H9 (cell line): ENCODE results near the gene C16orf92. TPM values are rescaled to one million over a fixed set of nuclear protein-coding genes. Genes with fewer than 3 reads are reported as not detected.

Source experiments
- DNase-seq: peaks from one replicate; pipeline ENCODE4 v3.0.0-alpha.2; 2017
- H2AFZ ChIP-seq: one replicate; pipeline ENCODE4 v1.6.1; 2013; ENCODE audit warnings: mild to moderate bottlenecking, low read length, control low read depth, moderate library complexity
- H2AK5ac ChIP-seq: 2 replicates; pipeline ENCODE4 v1.6.1; 2013; ENCODE audit warnings: low read length, control low read depth, mixed read lengths; ENCODE audit not compliant: insufficient read length
- H2BK120ac ChIP-seq: one replicate; pipeline ENCODE4 v1.6.1; 2013; ENCODE audit warnings: low read depth, mild to moderate bottlenecking, low read length, control low read depth, inconsistent platforms; ENCODE audit not compliant: poor library complexity, severe bottlenecking
- H2BK12ac ChIP-seq: 2 replicates; pipeline ENCODE4 v1.6.1; 2013; ENCODE audit warnings: low read length, control low read depth, mixed read lengths, low read depth; ENCODE audit not compliant: insufficient read length
- H2BK15ac ChIP-seq: 2 replicates; pipeline ENCODE4 v1.6.1; 2013; ENCODE audit warnings: low read depth, low read length, control low read depth
- H2BK20ac ChIP-seq: one replicate; pipeline ENCODE4 v1.6.1; 2013; ENCODE audit warnings: low read depth, mild to moderate bottlenecking, low read length, control low read depth, inconsistent platforms; ENCODE audit not compliant: poor library complexity, severe bottlenecking
- H2BK5ac ChIP-seq: 2 replicates; pipeline ENCODE4 v1.6.1; 2013; ENCODE audit warnings: low read length, control low read depth, mixed read lengths; ENCODE audit not compliant: insufficient read length
- H3K14ac ChIP-seq: 2 replicates; pipeline ENCODE4 v1.6.1; 2013; ENCODE audit warnings: low read length, control low read depth; ENCODE audit not compliant: insufficient read depth
- H3K18ac ChIP-seq: 2 replicates; pipeline ENCODE4 v1.6.1; 2013; ENCODE audit warnings: low read depth, mild to moderate bottlenecking, mixed read lengths, low read length, control low read depth; ENCODE audit not compliant: insufficient read length
- H3K23ac ChIP-seq: 2 replicates; pipeline ENCODE4 v1.6.1; 2013; ENCODE audit warnings: low read length, control low read depth, mixed read lengths, low read depth; ENCODE audit not compliant: insufficient read length
- H3K23me2 ChIP-seq: 2 replicates; pipeline ENCODE4 v1.6.1; 2013; ENCODE audit warnings: low read depth, mild to moderate bottlenecking, mixed read lengths, low read length, control low read depth; ENCODE audit not compliant: insufficient read length, poor library complexity, severe bottlenecking
- H3K27ac ChIP-seq: 2 replicates; pipeline ENCODE4 v1.5.1; 2013; ENCODE audit warnings: low read length, control low read depth, mixed read lengths, low read depth; ENCODE audit not compliant: insufficient read length
- H3K27me3 ChIP-seq: 2 replicates; pipeline ENCODE4 v1.6.1; 2013; ENCODE audit warnings: low read length, control low read depth, inconsistent platforms; ENCODE audit not compliant: insufficient read depth
- H3K4ac ChIP-seq: 2 replicates; pipeline ENCODE4 v1.6.1; 2013; ENCODE audit warnings: low read depth, mild to moderate bottlenecking, control low read depth, inconsistent platforms, low read length, moderate library complexity
- H3K4me1 ChIP-seq: 2 replicates; pipeline ENCODE4 v1.6.1; 2013; ENCODE audit warnings: low read length, control low read depth, inconsistent platforms; ENCODE audit not compliant: insufficient read depth
- H3K4me2 ChIP-seq: 2 replicates; pipeline ENCODE4 v1.6.1; 2013; ENCODE audit warnings: low read length, control low read depth, mixed read lengths; ENCODE audit not compliant: insufficient read length, insufficient read depth
- H3K56ac ChIP-seq: 2 replicates; pipeline ENCODE4 v1.6.1; 2013; ENCODE audit warnings: low read depth, mild to moderate bottlenecking, mixed read lengths, low read length, control low read depth; ENCODE audit not compliant: insufficient read length
- H3K79me1 ChIP-seq: 2 replicates; pipeline ENCODE4 v1.6.1; 2013; ENCODE audit warnings: low read depth, mild to moderate bottlenecking, moderate library complexity, low read length, control low read depth, inconsistent platforms; ENCODE audit not compliant: insufficient read depth, poor library complexity, severe bottlenecking
- H3K79me2 ChIP-seq: 2 replicates; pipeline ENCODE4 v1.6.1; 2013; ENCODE audit warnings: low read length, control low read depth, inconsistent platforms; ENCODE audit not compliant: insufficient read depth
- H3K9ac ChIP-seq: 2 replicates; pipeline ENCODE4 v1.6.1; 2013; ENCODE audit warnings: low read length, control low read depth, mixed read lengths; ENCODE audit not compliant: insufficient read length; ENCODE audit errors: extremely low read depth
- H3K9me3 ChIP-seq: one replicate; pipeline ENCODE4 v1.6.1; 2013; ENCODE audit warnings: low read depth, low read length, inconsistent platforms; ENCODE audit not compliant: control insufficient read depth
- H3T11ph ChIP-seq: one replicate; pipeline ENCODE4 v1.6.1; 2013; ENCODE audit warnings: mild to moderate bottlenecking, low read length, control low read depth, inconsistent platforms
- H4K20me1 ChIP-seq: one replicate; pipeline ENCODE4 v1.6.1; 2013; ENCODE audit not compliant: control insufficient read depth, insufficient read length, insufficient read depth
- H4K5ac ChIP-seq: 2 replicates; pipeline ENCODE4 v1.6.1; 2013; ENCODE audit warnings: low read depth, mild to moderate bottlenecking, mixed read lengths, low read length, control low read depth; ENCODE audit not compliant: insufficient read length
- H4K8ac ChIP-seq: replicated peaks from 2 replicates; pipeline ENCODE4 v1.6.1; 2013; ENCODE audit warnings: low read length, control low read depth, mixed read lengths, low read depth; ENCODE audit not compliant: insufficient read length
- H4K91ac ChIP-seq: 2 replicates; pipeline ENCODE4 v1.6.1; 2013; ENCODE audit warnings: low read depth, mild to moderate bottlenecking, moderate library complexity, mixed read lengths, low read length, control low read depth; ENCODE audit not compliant: insufficient read length
- H3K27ac Mint-ChIP-seq, 3 experiments: 2 replicates in 2 of 3; 3 replicates in 1 of 3; pipeline ENCODE4 v1.8.0; 2020 to 2021; ENCODE audit warnings: mixed read lengths in 3 of 3, mild to moderate bottlenecking in 1 of 3, moderate library complexity in 1 of 3
- H3K27me3 Mint-ChIP-seq: 2 replicates; pipeline ENCODE4 v1.8.0; 2021; ENCODE audit warnings: low read depth, mild to moderate bottlenecking, moderate library complexity, mixed read lengths
- H3K36me3 Mint-ChIP-seq, 3 experiments: 2 replicates in 2 of 3; 3 replicates in 1 of 3; pipeline ENCODE4 v1.8.0; 2020 to 2021; ENCODE audit warnings: low read depth in 3 of 3, mixed read lengths in 3 of 3; ENCODE audit not compliant: insufficient read depth in 1 of 3
- H3K4me1 Mint-ChIP-seq, 2 experiments: 2 replicates each; pipeline ENCODE4 v1.8.0; 2020; ENCODE audit warnings: mixed read lengths in 2 of 2
- H3K4me3 Mint-ChIP-seq, 2 experiments: 2 replicates in 1 of 2; 3 replicates in 1 of 2; pipeline ENCODE4 v1.8.0; 2020 to 2021; ENCODE audit warnings: mild to moderate bottlenecking in 2 of 2, mixed read lengths in 2 of 2, moderate library complexity in 1 of 2
- H3K9me3 Mint-ChIP-seq, 2 experiments: 2 replicates in 1 of 2; 3 replicates in 1 of 2; pipeline ENCODE4 v1.8.0; 2020; ENCODE audit warnings: mild to moderate bottlenecking in 2 of 2, mixed read lengths in 2 of 2, moderate library complexity in 1 of 2
- WGBS: extraction: QIAGEN DNeasy Blood & Tissue Kit; methylation state at CpG from one replicate; pipeline ENCODE4 v1.1.7; 2013; ENCODE audit warnings: missing lambda C conversion rate, low lambda C conversion rate, mixed read lengths; ENCODE audit not compliant: insufficient read length; ENCODE audit errors: extremely low coverage; 5-methylcytosine and 5-hydroxymethylcytosine counted together
- total RNA-seq: library from RNA; stranded (reverse); gene quantifications from 2 replicates; pipeline ENCODE4 v1.2.1, GENCODE V29; 2021
- TF ChIP-seq, protein P1 (sequence below): fragments of 200-600 bp; sonication (generic); conservative IDR thresholded peaks from 3 replicates; pipeline ENCODE4 v1.8.0; 2021; ENCODE audit warnings: antibody characterized with exemption, mild to moderate bottlenecking

The C16orf92 gene
- total RNA-seq, 1 experiment from 2014 or later, result not detected

DNA sequence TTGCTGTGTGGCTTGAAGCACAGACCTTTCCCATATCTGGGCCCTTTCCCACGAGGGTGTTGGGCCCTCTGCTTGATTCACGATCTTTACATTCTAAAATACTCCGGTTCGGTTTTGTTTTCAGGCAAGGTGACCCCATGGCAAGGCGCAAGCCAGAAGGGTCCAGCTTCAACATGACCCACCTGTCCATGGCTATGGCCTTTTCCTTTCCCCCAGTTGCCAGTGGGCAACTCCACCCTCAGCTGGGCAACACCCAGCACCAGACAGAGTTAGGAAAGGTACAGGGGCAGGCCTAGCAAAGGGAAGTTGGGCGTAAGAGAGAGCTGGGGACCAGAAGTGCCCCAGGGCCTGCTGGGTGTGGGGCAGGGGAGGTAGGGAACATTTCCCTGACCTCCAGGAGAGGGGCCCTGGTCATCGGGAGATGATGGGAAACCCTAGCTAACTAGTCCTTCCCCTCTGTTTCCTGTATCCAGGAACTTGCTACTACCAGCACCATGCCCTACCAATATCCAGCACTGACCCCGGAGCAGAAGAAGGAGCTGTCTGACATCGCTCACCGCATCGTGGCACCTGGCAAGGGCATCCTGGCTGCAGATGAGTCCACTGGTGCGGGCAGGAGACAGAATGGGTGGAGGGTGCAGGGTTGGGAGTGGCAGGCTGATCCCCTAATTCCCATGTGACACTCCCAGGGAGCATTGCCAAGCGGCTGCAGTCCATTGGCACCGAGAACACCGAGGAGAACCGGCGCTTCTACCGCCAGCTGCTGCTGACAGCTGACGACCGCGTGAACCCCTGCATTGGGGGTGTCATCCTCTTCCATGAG lies 44.0 kb downstream of the C16orf92 start:
- H3K27ac Mint-ChIP-seq, result peak overlapping the region; percentile 88 to 99 (median 97)
- no peak overlapping the region for H3K56ac ChIP-seq
- H3K27me3 ChIP-seq, result no peaks in the 10 kb centered on the region
- H4K5ac ChIP-seq, result no peak overlapping the region
- no peaks in the 10 kb centered on the region; the same call in 1 of the 2 replicates for H3K4me1 ChIP-seq
- H3K79me2 ChIP-seq, result peaks cover 12% of the 10 kb centered on the region; the same call in 1 of the 2 replicates
- H4K91ac ChIP-seq, result no peak overlapping the region
- H3K23me2 ChIP-seq, result peaks cover 17% of the 10 kb centered on the region
- H3K4me3 Mint-ChIP-seq, result peak overlapping the region; percentile 88 to 94
- H2BK20ac ChIP-seq, result no peak overlapping the region
- peak overlapping the region; percentile 89 for H3K4me2 ChIP-seq
- H2AK5ac ChIP-seq, result no peak overlapping the region
- peak overlapping the region; percentile 81 for H3K9ac ChIP-seq
- no CpG with 5 or more reads among the region's 21 CpGs for WGBS
- peaks cover 19 to 30% of the 10 kb centered on the region in 2 experiments for H3K4me1 Mint-ChIP-seq
- H3K18ac ChIP-seq, result no peak overlapping the region
- H3K4ac ChIP-seq, result no peak overlapping the region
- H2BK15ac ChIP-seq, result no peak overlapping the region
- H4K20me1 ChIP-seq, result no peaks in the 10 kb centered on the region
- no peaks in the 10 kb centered on the region; the same call in 1 of the 2 replicates for H3K27me3 Mint-ChIP-seq
- H2BK12ac ChIP-seq, result no peak overlapping the region
- no peak overlapping the region for H2AFZ ChIP-seq
- no peak for DNase-seq
- H3K9me3 ChIP-seq, result no peaks in the 10 kb centered on the region
- H2BK120ac ChIP-seq, result no peak overlapping the region
- no peak overlapping the region for H4K8ac ChIP-seq
- no peak overlapping the region for H3K23ac ChIP-seq
- peaks cover 49 to 59% (median 54%) of the 10 kb centered on the region in 3 experiments for H3K36me3 Mint-ChIP-seq
- peaks cover 7% of the 10 kb centered on the region for H3K79me1 ChIP-seq
- no peaks in the 10 kb centered on the region; a peak in 1 of 5 replicates for H3K9me3 Mint-ChIP-seq
- no peak overlapping the region for H2BK5ac ChIP-seq
- peak overlapping the region; percentile 36; the same call in 1 of the 2 replicates for H3K14ac ChIP-seq
- no peak overlapping the region for H3K27ac ChIP-seq
- no peak overlapping the region for H3T11ph ChIP-seq
- TF ChIP-seq, protein P1, sequence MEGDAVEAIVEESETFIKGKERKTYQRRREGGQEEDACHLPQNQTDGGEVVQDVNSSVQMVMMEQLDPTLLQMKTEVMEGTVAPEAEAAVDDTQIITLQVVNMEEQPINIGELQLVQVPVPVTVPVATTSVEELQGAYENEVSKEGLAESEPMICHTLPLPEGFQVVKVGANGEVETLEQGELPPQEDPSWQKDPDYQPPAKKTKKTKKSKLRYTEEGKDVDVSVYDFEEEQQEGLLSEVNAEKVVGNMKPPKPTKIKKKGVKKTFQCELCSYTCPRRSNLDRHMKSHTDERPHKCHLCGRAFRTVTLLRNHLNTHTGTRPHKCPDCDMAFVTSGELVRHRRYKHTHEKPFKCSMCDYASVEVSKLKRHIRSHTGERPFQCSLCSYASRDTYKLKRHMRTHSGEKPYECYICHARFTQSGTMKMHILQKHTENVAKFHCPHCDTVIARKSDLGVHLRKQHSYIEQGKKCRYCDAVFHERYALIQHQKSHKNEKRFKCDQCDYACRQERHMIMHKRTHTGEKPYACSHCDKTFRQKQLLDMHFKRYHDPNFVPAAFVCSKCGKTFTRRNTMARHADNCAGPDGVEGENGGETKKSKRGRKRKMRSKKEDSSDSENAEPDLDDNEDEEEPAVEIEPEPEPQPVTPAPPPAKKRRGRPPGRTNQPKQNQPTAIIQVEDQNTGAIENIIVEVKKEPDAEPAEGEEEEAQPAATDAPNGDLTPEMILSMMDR, result no peak
